NCI-H526 (cell line): ENCODE data around the gene DPP6.

Experiments used
- DNase-seq, 2 experiments: peaks; one replicate each; lab custom pipeline; 2025; lab: John Stamatoyannopoulos, UW

The DPP6 gene

GRCh38 chr7:154451480-154452457 lies 399.6 kb downstream of the DPP6 start:
- DNase-seq = no peak

DNA sequence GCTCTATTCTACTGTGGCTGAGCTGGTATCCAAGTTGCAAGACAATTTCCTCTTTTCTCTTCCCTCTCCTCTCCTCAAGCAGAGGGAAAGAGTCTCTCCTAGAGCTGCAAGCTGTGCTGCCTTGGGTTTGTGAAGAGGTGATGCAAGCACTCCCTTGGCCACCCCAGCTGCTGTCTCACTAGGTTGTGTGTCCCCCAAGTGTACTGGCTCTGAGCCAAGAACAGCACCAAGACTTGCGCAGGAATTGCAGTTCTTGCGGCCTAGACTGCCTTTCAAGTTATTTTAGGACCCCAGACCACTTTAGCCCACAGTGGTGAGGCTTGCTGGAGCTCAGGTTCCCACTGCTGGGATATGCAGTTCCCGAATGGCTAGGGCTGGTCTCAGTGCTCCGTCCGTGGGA lies 411.6 kb downstream of the DPP6 start:
- no peak for DNase-seq

- DNase-seq = no peak
These were observed 417.5 kb downstream of the DPP6 start for GRCh38 chr7:154469652-154470051.

GRCh38 chr7:154472343-154472742 lies 420.1 kb downstream of the DPP6 start:
- no peak for DNase-seq

GRCh38 chr7:154473360-154473759 lies 421.2 kb downstream of the DPP6 start:
- no peak for DNase-seq

- DNase-seq = no peak
These were observed 422.8 kb downstream of the DPP6 start for GRCh38 chr7:154474903-154475520.

GRCh38 chr7:154475864-154476263 lies 423.7 kb downstream of the DPP6 start:
- DNase-seq = no peak

GRCh38 chr7:154480817-154481216 lies 428.6 kb downstream of the DPP6 start:
- no peak for DNase-seq

DNA sequence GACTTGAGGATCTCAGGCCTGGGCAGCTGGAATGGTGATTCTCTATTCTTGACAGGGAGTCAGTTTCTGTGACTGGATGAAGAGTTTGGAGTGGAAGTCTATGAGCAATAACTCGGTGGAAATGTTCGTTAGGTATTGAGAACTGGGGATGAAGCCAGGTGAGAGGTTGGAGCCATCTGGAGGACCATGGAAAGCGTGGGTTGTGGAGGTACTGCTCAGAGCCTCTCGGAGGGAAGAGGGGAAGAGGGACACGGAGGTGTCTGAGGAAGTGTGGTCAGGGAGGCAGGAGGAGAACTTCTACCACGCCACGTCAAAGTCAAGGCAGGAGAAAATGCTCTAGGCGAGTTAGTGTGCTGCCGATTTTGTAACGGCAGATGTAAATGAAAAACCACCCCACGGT lies 430.7 kb downstream of the DPP6 start:
- DNase-seq = no peak

DNA sequence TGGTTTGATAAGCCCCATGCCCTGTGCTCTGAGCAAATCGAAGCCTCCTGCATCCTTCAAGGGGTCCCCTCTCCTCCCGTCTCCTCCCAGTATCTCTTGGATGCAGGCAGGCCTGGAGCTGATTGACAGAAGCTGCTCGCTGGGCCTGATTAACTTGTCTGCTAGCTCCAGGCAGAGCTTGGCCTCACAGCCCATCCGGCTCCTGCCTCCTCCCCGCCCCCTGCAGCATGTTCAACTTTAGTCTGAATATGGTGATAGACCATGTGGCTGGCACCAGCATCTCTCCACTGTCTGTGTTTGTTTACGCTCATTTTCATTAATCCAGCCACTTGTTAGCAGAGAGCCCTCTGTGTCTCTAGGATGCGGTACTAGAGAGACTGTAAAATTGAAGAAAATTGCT lies 432.2 kb downstream of the DPP6 start:
- DNase-seq = no peak

- DNase-seq = no peak
These were observed 432.7 kb downstream of the DPP6 start for GRCh38 chr7:154484943-154485342.

DNA sequence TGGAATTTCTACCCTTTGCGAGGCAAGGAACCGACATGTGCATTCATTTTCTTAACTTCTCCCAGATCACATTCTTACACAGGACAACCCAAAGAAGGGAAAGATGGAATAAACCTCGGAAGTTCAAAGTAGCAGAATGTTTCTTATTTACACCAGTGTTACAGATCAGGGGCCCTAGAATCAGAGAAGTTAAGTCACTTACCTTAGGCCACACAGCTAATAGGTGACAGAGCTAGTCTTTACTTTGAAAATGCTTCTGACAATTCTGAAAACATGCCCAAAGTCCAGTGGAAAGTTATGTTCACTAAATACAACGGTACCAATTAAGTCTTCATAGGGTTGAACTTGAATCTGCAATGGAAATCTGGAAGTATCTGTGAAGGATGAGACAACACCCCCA lies 437.7 kb downstream of the DPP6 start:
- DNase-seq = no peak

GRCh38 chr7:154493594-154493993 lies 441.4 kb downstream of the DPP6 start:
- DNase-seq = no peak

DNA sequence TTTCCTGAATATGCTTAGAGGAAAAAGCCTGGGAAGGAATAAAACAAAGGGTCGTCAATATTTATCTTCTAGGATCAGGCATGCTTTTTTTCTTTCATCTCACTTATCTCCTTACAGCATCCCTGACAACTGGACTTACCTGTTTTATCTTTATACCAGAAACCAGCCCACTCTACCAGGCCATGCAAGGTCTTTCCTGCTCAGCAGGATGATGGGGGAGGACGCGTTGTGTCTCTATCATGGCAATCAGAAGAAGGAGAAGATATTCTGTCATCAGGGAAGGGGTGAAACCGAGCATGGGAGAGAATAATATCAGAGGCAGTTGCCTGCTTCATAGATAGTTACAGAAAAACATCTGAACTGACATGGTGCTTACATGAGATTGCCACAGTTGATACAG lies 445.6 kb downstream of the DPP6 start:
- no peak for DNase-seq

GRCh38 chr7:154503962-154504550 lies 451.9 kb downstream of the DPP6 start:
- DNase-seq = peak; percentile 9 to 75

DNA sequence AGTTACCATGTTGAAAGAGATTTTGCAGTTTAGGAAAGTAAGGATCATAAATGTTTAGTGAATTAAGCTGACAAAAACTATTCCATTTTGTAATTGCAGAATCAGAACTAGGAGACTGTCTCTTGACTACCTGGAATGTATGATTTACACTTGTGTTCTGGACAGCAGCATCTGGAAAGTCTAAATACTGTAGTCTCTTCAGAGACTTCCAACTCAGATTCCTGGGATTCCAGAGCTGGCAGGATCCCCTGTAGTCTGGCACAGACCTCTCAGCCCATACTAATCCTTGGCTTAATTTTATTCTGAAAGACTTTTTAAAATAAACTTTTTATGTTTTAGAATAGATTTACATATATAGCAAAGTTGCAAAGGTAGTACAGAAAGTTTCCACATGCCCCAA lies 452.7 kb downstream of the DPP6 start:
- no peak for DNase-seq

DNA sequence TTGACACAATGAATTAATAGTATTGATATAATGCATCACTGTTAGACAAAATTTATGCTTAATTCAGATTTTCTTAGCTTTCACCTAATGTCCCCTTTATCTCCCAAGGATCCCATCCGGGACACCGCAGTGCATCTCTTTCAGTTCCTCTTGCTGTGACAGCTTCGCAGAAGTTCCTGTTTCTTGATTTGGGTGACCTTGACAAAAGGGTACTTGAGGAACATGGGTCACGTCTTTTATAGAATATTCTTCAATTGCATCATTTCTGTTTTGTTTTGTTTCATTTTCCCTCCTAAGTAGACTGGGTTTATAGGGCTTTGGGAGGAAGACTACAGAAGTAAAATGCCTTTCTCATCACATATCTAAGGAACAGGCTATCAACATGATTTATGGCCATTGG lies 453.2 kb downstream of the DPP6 start:
- no peak for DNase-seq

- no peak for DNase-seq
These were observed 457.0 kb downstream of the DPP6 start for GRCh38 chr7:154509192-154509591.

DNA sequence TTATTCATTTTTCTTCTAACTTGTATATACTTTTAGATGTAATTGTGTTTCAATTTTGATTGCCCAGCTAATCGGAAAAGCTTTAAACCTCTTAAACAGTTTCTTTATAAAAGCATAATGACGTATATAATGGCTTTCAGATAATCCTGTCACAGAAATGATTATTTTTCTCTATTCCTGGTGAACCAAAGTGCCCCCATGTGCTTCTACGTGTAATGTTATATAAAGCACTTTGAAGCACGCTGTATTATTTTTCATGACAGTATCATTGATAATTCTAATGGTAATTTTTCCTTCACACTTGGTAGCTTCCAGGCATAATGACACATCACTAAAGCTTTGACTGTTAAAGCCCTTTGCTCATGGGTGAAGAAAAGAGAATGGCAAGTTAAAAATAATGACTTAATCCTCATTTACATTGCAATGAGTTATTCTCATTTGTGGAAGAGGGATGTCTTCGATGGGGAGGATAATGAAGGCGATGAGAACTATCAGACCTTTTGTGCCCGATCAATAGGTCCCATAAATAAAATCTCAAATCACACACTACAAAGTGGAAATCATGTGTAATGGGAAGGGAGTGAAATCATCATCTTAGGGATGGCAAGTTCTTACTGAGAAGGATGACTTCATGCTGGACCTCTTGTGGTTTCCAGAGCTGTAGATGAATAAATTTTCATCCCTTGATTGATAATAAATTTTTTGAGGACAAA lies 460.1 kb downstream of the DPP6 start:
- no peak for DNase-seq

- DNase-seq = no peak
These were observed 465.6 kb downstream of the DPP6 start for GRCh38 chr7:154517768-154518167.

DNA sequence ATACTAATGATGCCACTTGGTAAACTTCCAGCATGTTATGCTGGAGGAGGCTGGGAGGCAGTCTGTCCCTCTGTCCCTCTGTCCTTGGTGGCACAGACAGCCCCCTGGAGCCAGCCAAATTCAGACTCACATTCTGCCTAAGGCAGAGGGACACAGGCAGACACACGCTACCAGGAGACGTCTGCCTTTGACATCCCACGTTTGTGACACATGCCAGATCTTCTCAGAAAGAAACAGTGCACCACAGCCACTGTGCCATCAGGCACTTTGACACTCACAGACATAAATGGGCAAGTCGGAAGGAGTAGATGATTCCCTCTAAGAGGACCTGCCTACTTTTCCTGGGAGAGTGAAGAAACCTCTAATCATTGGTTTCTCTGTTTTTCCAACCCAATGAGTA lies 467.0 kb downstream of the DPP6 start:
- DNase-seq = no peak

DNA sequence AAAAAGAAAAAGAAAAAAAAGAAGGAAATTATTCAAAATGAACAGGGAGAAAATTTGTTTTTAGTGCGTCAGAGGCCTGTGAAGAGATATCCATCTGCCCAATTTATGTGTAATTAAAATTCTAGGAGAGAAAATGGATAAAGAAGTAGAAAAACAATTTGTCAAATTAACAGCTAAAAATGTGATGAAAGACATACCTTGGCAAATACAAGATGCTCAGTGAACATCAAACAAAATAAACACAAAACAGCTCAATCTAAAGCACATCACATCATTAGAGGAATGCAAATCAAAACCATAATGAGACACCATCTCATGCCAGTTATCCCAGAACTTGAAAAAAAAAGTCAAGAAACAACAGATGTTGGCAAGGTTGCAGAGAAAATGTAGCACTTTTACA lies 477.9 kb downstream of the DPP6 start:
- DNase-seq = no peak
